Bone marrow (tissue), 2 donors: Measurements from ENCODE around the gene CNTN2.

ENCODE experiments used
- DNase-seq, 2 donors: peaks; one replicate each; lab custom pipeline; 2025; lab: John Stamatoyannopoulos, UW

Gene CNTN2

GRCh38 chr1:205024679-205025078 is 18.3 kb upstream of the CNTN2 start:
- no peak for DNase-seq

DNA sequence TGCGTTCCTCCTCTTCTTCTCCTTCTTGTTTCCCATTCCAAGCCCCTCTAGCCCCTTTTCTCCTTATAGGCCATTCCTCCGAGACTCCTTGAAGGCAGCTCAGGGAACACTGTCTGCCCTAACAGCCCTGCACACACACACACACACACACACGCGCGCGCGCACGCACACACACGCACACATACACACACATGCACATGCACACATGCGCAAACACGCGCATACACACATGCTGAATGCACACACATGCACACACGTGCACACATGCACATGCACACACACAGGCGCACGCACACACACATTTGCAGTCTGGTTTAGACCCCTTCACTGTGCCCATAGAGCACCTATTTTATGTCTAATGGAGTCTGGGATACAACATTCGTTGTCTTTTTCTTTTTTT is 17.8 kb upstream of the CNTN2 start:
- no peak for DNase-seq

DNA sequence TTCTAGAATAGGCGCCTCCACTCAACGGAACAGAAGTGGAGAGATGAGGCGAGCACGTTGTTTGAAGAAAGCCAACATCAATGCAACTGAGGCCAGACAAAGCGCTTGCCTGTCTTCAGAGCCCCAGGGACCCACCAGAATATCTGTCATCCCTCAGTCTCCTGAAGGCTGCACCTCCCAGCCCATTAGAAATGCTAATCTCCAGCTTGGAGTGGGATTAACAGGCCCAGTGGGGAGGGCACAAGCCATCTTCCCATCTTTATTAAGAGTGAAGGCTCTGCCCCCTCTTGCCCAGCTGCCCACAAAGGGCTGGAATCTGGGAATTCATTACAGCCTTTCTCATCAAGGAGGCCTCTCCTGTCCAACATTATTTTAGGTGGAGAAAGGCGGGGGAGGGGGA is 16.8 kb upstream of the CNTN2 start:
- DNase-seq: no peak

- DNase-seq: no peak
Measured at GRCh38 chr1:205028390-205028789, 14.6 kb upstream of the CNTN2 start.

- DNase-seq: no peak
Measured at GRCh38 chr1:205028924-205029323, 14.1 kb upstream of the CNTN2 start.

GRCh38 chr1:205030241-205030640 is 12.8 kb upstream of the CNTN2 start:
- no peak for DNase-seq

DNA sequence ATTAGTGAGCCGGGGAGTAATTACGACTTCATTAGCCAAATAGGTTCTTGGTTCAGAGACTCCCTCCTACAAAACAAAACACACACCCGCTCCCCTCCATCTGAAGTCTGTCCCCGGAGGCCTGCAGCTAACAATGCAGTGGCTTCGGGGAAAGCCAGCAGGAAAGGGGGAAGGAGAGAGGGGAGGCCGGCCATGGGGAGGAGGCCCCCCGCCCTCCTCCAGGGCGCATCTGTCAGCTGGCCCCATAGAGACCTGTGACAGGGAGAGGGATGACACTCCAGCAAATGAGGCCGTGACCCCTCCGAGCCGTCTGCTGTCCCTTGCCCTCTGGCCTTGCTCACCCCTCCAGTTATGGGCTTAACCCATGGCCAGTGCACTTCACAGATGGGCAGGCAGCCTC is 12.1 kb upstream of the CNTN2 start:
- DNase-seq: no peak

DNA sequence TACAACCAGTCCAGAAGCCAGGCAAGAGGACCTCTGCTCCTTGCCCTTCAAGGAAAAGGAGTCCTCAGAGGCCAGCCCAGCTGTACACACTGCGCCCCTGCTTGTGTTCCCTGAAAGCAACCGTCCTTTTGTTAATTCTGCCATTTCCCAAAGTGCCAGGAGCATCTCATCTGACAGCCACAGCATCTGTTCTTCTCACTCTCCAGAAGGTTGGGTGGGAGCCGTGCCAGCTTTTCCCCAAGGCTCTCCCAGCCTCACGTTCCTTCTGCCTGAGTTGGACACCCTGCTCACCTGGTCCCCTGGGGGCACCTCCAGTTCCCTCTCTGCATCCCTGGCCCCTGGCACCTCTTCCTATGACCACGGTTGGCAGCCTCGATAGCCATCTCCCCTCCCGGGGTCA is 10.5 kb upstream of the CNTN2 start:
- DNase-seq: no peak

GRCh38 chr1:205037539-205037938 is 5.5 kb upstream of the CNTN2 start:
- DNase-seq: no peak

DNA sequence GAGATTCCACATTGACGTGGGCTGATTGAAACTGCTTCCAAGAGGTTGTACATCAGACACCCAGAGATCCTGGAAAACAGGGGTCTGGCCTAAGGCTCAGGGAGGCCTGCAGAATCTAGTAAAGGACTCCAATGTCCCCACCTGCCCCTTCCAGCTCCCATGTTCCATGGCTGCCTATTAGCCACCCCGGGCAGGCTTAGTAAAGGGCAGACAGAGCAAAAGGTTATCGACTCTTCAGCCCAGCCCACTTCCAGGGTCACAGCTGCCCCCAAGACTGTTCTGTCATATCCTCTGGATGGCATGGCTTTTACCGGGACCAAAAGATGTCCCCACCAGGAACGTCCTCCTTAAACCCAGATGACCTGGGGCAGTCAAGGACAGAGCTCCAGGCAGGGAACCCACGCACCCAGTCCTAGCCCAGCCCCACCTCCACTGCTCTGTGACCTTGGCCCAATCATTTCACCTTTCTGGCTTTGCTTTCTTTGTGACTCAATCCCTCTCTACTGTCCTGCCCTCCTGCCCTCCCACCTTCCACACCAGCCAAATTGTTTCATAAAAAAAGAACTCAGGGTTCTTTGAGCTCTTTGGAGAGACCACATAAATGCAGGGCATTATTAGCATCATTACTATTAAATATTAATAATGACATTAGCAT is 4.8 kb upstream of the CNTN2 start:
- DNase-seq: no peak

DNA sequence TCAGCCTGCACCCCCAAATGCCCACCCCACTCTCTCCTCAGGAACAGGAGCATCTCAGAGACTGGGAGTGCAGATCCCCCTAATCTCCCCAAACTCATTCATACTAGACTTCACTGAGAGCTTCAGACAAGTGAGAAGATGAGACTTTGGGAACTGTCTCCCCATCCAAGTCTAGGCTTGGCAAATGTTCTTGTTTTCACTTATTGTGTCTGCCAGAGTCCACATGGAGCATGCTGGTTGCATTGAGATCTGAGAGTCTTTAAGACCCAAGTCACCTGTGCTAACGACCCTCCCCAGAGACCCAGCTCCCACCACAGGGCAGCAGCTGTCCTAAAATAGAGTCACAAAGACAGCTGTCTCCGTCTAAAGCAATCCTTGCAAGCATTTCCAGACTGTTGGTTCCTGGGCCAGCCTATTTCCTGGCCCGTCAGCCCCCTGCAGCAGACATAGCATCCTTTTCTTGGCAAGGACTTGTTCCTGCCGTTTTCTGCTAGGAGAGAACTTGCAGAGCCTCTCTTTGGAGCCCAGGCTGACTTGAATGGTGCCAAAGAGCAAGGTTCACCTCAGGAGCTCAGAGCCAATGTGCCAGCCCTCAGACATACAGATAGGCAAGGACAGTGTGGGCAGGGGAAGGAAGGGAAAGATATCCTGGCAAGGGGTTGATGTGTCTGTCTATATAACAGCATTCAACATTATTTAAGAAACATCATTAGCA is 1.9 kb upstream of the CNTN2 start:
- no peak for DNase-seq

GRCh38 chr1:205041998-205042910 is 758 bp upstream of the CNTN2 start:
- DNase-seq: no peak

GRCh38 chr1:205043866-205044265 is 854 bp downstream of the CNTN2 start:
- no peak for DNase-seq

DNA sequence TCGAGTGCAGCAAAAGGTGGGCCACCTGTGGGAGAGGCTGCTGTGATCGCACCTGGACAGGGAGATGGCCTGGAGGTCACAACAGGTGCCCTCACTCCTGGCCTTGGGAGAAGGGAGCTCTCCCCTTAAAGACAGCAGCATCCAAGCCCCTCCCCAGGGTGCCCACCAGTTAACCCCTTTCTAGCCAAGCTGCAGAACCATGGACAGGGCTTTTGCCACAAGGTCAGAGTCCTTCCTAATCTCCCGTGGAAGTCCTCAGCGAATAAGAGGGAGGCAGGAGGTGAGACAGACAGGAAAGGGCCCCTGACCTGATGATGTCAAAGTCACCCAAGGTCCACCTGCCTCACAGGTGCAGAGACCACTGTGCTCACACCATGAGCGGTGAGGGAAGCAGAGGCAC is 1.7 kb downstream of the CNTN2 start:
- no peak for DNase-seq

DNA sequence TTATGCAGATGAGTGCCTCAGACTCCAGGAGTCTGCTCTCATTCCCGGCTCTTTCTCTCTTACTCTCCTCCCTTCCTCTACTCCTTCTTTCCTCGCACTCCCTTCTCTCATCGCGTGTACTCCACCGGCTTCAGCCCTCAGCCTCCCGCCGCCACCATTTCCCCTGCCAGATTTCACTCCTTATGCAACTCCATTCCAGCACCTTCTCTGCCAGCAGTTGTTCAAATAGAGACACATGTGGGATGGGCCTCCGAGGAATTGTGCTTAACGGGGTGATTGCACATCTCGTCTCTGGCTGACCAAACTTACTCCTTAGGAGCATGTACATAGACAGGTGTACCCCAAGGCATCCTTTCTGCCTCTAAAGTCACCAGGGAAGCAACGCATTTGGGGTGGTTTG is 2.1 kb downstream of the CNTN2 start:
- no peak for DNase-seq

GRCh38 chr1:205046870-205047269 is 3.9 kb downstream of the CNTN2 start:
- no peak for DNase-seq

DNA sequence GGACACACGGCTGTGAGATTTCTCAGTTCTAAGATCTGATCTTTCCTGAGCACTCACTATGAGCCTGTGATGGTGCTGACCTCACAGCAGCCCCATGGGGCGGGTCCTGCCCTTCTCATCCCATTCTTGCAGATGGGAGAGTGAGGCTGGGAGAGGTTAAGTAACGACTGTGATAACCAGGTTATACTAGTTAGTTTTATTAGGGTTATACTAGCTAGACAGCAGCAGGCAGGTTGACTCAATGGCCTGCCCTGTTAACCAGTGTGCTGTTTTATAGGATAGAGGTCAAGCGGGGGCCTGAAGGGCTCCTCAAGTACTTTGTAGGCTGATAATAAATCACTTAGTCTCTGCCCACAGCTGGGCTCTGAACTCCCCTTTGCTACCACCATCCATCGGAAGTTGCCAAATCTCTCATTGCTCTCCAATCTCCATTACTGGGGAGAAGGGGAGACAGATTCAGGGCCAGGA is 4.8 kb downstream of the CNTN2 start:
- DNase-seq: no peak

GRCh38 chr1:205048382-205048781 is 5.4 kb downstream of the CNTN2 start:
- no peak for DNase-seq

DNA sequence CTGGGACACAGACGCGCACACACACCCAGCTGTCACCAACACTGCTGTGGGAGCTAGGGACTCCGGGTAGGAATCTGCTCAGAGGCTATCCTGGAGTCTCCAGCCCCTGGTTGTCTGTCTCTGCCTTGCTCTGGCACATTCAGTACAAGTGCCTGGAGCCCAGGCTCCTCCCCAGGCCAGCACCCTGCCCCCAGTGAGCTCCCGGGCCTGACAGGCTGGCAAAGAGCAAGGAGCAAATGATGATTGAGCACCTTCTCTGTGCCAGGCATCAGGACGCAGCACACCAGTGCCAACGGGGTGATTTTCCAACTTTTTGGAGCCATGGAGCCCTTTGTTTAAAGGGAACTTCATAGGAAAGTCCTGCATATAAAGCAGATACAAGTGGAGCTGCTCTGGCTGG is 6.5 kb downstream of the CNTN2 start:
- no peak for DNase-seq

DNA sequence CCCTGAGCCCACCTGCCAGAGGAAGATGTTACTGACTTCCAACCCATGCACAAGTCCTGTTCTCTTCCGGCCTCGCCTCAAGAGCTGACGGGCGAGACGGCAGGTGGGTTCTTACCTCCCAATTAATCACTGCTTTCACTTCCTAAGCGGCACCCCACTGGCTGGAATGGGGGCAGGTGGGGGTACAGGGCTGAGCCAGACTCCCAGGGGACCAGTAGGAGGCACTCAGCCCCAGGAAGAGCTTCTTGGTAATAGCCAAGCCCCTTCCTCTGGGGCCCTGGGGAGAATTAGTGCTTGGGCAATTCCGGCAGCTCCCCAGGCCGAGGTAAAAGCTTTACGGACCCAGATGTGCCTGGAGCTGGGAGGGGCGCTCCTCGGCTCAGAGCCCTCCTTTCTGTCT is 9.7 kb downstream of the CNTN2 start:
- no peak for DNase-seq

DNA sequence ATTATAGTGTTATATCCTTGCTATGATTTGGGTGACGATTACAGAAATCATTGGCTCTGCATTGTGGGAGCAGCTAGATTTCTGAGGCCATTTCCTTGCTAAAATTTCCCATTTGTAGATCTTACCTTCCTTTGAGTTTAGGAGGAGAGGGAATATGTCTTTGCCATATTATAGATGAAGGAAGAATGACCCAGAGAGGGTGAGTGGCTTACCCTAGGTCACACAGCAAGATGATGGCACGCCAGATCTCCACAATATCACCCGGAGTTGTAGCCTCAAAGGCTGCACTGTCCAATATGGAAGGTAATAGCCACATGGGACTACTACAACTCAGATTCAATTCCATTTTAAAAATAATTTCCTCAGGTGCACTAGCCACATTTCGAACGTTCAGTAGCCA is 10.3 kb downstream of the CNTN2 start:
- no peak for DNase-seq

DNA sequence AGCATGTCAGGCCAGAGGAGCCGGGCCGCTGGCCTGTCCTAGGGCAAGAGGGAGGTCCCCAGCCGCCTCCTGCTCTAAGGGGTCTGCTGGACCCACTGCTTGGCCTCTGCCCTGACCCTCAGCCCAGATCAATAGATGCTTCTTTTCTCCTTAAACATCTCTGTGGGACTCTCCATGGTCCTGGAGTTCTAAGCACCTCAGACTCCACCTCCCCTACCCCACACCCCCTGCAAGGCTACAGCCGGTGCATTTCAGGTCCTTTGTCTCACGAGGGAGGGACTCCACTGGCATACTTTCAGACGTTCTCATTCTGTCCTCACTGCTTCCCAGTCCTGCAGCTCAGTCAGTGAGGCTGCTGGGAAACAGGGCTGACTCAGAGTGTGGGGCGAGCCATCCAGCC is 11.0 kb downstream of the CNTN2 start:
- no peak for DNase-seq

DNA sequence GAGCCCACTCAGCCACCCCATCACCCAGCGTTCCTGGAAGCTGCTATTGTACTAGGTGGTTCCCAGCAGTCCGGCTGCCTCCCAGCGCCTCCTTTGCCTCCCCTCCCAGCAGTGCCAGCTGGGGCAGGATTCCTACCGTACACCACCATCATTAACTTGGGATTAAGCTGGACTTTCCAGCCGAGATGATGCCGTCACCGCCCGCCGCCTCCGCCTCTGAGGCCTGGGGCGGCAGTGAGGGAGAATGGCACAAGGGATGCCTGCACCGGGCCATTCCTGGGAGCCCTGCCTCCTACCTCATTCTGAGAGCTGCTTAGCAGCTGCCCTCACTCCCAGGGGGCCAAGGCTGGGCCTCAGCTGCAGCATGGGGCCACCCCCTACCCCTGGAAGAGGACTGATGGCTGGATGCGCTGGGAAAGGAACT is 13.2 kb downstream of the CNTN2 start:
- no peak for DNase-seq
